ENCODE results near the gene RPS27L.

DNA sequence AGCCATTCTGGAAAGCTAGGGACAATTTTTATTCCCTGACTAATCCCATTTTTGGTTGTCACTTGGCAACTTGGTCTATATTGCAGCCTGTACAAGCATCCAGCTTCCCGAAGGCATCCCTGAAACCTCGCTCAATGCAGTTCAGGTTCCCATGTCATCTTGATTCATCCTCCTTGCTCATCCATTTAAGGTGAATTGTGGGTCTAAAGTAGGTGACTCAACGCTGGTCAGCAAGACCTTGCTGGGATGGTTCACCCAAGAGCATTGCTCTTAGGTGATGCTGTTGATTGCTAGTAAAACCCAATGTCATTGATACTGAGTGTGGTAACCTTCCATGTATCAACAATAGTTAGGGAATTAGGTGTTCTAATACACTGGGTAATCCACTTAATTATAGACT is 19.0 kb upstream of the RPS27L start:
- TF ChIP-seq, protein P1, sequence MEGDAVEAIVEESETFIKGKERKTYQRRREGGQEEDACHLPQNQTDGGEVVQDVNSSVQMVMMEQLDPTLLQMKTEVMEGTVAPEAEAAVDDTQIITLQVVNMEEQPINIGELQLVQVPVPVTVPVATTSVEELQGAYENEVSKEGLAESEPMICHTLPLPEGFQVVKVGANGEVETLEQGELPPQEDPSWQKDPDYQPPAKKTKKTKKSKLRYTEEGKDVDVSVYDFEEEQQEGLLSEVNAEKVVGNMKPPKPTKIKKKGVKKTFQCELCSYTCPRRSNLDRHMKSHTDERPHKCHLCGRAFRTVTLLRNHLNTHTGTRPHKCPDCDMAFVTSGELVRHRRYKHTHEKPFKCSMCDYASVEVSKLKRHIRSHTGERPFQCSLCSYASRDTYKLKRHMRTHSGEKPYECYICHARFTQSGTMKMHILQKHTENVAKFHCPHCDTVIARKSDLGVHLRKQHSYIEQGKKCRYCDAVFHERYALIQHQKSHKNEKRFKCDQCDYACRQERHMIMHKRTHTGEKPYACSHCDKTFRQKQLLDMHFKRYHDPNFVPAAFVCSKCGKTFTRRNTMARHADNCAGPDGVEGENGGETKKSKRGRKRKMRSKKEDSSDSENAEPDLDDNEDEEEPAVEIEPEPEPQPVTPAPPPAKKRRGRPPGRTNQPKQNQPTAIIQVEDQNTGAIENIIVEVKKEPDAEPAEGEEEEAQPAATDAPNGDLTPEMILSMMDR (IDR thresholded peaks at IDR 0.05; ENCODE audit: low read depth, low read length): no peak
- no peak for TF ChIP-seq POLR2A (IDR thresholded peaks at IDR 0.05; ENCODE audit: extremely low read depth, insufficient read length)
- TF ChIP-seq, protein P2, sequence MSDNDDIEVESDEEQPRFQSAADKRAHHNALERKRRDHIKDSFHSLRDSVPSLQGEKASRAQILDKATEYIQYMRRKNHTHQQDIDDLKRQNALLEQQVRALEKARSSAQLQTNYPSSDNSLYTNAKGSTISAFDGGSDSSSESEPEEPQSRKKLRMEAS (IDR thresholded peaks at IDR 0.05; ENCODE audit: low read depth, low read length): no peak
- TF ChIP-seq MYC (IDR thresholded peaks at IDR 0.05; ENCODE audit: low read depth, low read length): no peak
